ENCODE data around the gene SPRYD4.
"Not testable (repeated sequence)": the region's sequence is repeated elsewhere in the genome, so short reads cannot be mapped to it uniquely, and the experiment has no call there.

Gene SPRYD4

GRCh38 chr12:56434828-56435227 lies 33.5 kb upstream of the SPRYD4 start:
- no peak for TF ChIP-seq CTCF (conservative IDR thresholded peaks at IDR 0.05; ENCODE audit: control insufficient read depth, insufficient read depth, low read depth, low read length)
- DNase-seq (ENCODE audit: low read depth) = no peak
- no peak overlapping the region for H3K4me3 ChIP-seq (ENCODE audit: control insufficient read depth, low read depth, low read length)

GRCh38 chr12:56437430-56438176 lies 30.8 kb upstream of the SPRYD4 start:
- TF ChIP-seq CTCF (conservative IDR thresholded peaks at IDR 0.05; ENCODE audit: control insufficient read depth, insufficient read depth, low read depth, low read length) = no peak
- DNase-seq (ENCODE audit: low read depth) = no peak
- no peak overlapping the region for H3K4me3 ChIP-seq (ENCODE audit: control insufficient read depth, low read depth, low read length)

GRCh38 chr12:56443208-56443607 lies 25.2 kb upstream of the SPRYD4 start:
- not testable (repeated sequence) for H3K4me3 ChIP-seq (ENCODE audit: control insufficient read depth, low read depth, low read length); DNase-seq (ENCODE audit: low read depth)

- TF ChIP-seq CTCF (conservative IDR thresholded peaks at IDR 0.05; ENCODE audit: control insufficient read depth, insufficient read depth, low read depth, low read length) = no peak
- H3K4me3 ChIP-seq (ENCODE audit: control insufficient read depth, low read depth, low read length) = peak within 1 kb of the TSS; percentile 57
- peak; percentile 82 for DNase-seq (ENCODE audit: low read depth)
Observed at GRCh38 chr12:56448860-56449621, 19.3 kb upstream of the SPRYD4 start, which contains the start of gene TIMELESS. TSS of gene TIMELESS (minus strand) at chr12:56449426. CDS start at chr12:56434170, 15,256 bp downstream.

GRCh38 chr12:56449622-56449984 lies 18.8 kb upstream of the SPRYD4 start:
- TF ChIP-seq CTCF (conservative IDR thresholded peaks at IDR 0.05; ENCODE audit: control insufficient read depth, insufficient read depth, low read depth, low read length) = no peak
- no peak for DNase-seq (ENCODE audit: low read depth)

GRCh38 chr12:56450241-56450640 lies 18.1 kb upstream of the SPRYD4 start:
- TF ChIP-seq CTCF (conservative IDR thresholded peaks at IDR 0.05; ENCODE audit: control insufficient read depth, insufficient read depth, low read depth, low read length) = no peak
- DNase-seq (ENCODE audit: low read depth) = no peak
- H3K4me3 ChIP-seq (ENCODE audit: control insufficient read depth, low read depth, low read length) = no peak overlapping the region

More at GRCh38 chr12:56449622-56449984, 18.8 kb upstream of the SPRYD4 start:
- H3K4me3 ChIP-seq (ENCODE audit: control insufficient read depth, low read depth, low read length) = peak overlapping the region; percentile 57

- H3K4me3 ChIP-seq (ENCODE audit: control insufficient read depth, low read depth, low read length) = no peak overlapping the region
- no peak for DNase-seq (ENCODE audit: low read depth)
- no peak for TF ChIP-seq CTCF (conservative IDR thresholded peaks at IDR 0.05; ENCODE audit: control insufficient read depth, insufficient read depth, low read depth, low read length)
Observed at GRCh38 chr12:56451147-56451546, 17.2 kb upstream of the SPRYD4 start.
